Dedifferentiated amniotic fluid mesenchymal stem cell (primary cell): ENCODE results near the gene PSMD11.
"Not testable (repeated sequence)": the region's sequence is repeated elsewhere in the genome, so short reads cannot be mapped to it uniquely, and the experiment has no call there.

Source experiments
- DNase-seq: peaks from one replicate; pipeline ENCODE4 v3.0.0-alpha.2; 2016; ENCODE audit errors: extremely low spot score

Gene PSMD11

GRCh38 chr17:32444301-32445073 lies at the start of gene PSMD11:
Gene PSMD11 (plus strand): TSS chr17:32444510. CDS start chr17:32444524, 14 bp downstream.
- peak; percentile 97 for DNase-seq

DNA sequence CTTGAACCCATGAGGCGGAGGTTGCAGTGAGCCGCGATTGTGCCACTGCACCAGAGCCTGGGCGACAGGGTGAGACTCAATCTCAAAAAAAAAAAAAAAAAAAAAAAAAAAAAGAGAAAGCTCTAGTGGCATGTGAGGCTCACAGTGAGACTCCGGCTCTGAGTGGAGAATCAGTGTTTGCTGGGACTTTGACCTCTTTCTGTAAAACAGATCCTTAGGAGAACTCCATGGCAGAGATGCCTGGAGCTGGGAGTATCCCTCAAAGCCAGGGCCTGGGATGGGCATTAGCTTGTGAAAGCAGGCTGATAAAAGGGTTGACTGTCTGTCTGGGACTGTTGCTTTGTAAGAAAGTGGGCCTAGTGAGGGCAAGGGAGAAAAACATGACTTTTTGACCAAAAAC lies 48.0 kb upstream of the PSMD11 start:
- DNase-seq, result no peak

DNA sequence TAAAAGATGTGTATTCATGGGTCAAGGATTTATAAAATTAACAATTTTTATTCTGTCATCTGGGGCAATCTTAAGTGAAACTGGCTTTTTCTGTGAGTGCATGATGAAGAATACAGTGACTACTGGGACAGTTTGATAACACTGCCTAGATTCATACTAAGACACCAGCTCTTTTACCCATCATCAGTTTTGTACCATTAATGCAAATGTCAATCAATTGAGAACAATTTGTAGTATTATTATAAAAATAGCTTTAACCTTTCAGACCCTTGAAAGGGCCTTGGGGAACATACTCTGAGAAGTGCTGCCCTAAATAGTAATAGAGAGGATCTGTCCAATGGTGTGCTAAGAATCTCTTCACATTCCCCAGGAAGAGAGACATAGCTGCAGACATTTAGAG lies 45.4 kb upstream of the PSMD11 start:
- no peak for DNase-seq

- DNase-seq, result not testable (repeated sequence)
These were observed 34.2 kb upstream of the PSMD11 start for GRCh38 chr17:32410085-32410484.

- DNase-seq, result no peak
These were observed 17.4 kb upstream of the PSMD11 start for GRCh38 chr17:32426894-32427293.

DNA sequence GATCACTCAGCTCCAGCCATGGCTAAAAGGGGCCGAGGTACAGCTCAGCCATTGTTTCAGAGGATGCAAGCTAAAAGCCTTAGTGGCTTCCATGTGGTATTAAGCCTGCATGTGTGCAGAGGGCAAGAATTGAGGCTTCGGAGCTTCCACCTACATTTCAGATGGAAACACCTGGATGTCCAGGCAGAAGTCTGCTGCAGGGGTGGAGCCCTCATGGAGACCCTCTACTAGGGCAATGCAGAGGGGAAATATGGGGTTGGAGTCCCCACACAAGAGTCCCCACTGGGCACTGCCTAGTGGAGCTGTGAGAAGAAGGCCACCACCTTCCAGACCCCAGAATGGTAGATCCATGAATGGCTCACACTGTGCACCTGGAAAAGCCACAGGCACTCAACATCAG lies 14.7 kb upstream of the PSMD11 start:
- no peak for DNase-seq

DNA sequence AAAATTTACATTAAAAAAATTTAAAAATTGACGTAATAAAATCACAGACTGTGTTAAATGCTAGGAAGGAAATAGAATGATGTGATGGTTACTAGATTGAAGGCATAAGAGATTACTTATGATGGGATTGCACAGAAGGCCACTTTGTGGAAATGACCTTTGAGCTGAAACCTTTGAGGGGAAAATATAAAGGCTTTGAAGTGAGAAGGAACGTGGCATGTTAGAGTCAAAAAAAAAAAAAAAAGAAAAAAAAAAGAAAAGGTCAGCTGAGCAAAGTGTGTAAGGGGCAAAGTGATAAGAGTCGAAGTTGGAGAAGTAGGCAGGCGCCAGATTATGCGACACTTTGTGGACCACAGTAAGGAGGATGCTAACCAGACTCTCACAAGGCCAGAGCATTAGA lies 3.6 kb upstream of the PSMD11 start:
- DNase-seq, result no peak

DNA sequence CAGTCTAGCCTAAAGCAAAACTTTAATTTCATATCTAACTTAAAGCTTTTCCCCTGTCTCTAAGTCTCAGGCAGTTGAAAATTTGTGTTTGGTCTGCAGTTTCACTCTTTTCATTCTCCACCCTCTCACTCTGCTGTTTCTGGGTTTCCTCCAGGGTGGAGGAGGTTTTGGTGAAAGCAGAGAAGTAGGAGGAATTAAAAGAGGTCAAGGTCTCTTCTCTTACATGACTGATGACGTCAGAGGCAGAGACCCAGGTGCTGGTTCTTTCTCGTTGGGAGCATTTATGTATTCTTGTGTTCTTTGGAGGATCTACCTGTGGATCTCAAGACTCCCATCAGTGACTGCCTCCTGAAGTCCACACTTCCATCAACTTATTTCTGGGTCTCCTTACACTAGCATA lies 2.4 kb upstream of the PSMD11 start:
- DNase-seq, result no peak

DNA sequence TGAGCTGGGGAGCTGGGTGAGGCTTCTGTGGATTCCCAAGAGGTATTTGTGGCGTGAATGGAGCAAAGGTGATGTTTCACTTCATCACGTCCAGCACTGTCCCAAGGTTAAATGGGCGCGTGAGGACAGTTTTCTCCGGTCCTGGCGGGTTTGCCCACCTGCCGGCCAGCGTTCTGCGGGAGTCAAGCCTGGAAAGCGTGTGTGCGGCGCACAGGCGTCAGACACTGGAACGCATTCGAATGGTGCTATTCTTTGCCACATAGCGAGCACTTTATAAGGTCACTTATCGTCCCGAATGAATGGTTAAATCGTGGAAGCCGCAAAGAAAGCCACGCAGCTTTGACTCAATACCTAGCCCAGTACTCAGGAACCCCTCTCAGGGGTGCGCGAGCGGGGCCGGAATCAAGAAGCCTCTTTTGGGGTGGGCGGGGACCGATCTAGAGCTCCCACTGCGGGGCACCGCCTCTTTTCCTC lies 446 bp upstream of the PSMD11 start:
- DNase-seq, result no peak

DNA sequence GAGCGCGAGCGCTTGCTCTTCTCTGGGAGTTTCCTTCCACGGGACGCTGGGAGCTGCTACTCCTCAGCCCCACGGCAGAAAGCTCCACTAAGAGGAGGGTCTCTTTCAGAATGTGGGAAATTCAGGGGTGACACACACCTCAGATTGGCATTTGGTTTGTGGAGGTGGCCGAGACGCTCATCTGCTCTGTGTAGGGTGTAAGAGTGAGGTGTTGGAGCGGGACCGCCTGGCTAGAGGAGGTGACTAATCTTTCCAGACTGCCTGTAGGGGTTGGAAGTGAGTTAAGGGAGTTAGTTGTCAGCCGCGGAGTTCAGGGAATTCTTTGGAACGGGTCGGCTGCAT lies 735 bp downstream of the PSMD11 start:
- peak; percentile 52 for DNase-seq

DNA sequence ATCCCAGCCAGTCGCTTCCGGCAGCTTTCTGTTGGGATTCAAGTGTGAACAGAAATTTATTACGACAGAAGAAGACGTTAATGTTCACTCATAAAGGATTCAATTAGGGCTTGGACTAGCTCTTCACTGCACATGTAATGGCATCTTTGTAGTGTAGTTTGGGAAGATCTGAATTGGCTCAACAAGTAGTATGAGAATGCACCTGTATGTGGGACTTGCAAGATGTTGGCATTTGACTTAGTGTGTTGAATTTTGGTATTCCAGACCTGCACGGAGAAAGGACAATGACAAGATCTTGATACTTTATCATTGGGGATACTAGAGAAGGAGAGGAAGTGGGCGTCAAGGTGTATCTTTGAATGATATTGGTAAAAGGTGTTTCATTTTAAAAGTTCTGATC lies 1.2 kb downstream of the PSMD11 start:
- DNase-seq, result no peak

GRCh38 chr17:32445971-32446370 lies 1.7 kb downstream of the PSMD11 start:
- DNase-seq, result no peak

DNA sequence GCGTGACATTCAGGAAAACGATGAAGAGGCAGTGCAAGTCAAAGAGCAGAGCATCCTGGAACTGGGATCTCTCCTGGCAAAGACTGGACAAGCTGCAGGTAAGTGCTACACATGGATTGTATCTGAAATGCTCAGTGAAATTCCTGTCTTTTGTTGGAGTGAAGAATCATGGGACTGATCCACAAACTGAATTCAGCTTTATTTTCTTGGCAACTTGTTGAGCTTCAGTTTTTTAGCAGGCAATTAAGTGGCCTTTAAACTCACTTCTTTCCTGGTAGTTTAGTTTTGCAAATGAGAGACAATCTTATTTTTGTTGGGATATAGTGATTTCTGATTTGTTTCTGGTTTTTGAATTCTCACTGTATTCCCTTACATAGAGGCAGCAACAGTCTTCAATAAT lies 2.6 kb downstream of the PSMD11 start:
- DNase-seq, result no peak

- no peak for DNase-seq
These were observed 5.7 kb downstream of the PSMD11 start for GRCh38 chr17:32449963-32450362.

GRCh38 chr17:32450379-32450778 lies 6.1 kb downstream of the PSMD11 start:
- not testable (repeated sequence) for DNase-seq

DNA sequence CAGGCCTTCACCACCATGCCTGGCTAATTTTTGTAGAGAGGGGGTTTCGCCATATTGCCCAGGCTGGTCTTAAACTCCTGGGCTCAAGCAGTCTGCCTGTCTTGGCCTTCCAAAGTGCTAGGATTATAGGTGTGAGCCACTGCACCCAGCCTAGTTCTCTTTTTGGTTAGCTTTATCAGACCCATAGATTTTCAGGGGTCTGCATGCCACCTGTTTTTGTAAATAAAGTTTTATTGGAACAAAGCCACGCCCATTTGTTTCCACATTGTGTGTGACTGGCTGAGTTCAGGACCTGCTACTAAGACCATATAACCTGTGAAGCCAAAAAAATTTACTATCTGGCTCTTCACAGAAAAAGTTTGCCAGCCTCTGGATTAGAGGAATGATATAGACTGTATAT lies 7.6 kb downstream of the PSMD11 start:
- no peak for DNase-seq

- no peak for DNase-seq
These were observed 8.0 kb downstream of the PSMD11 start for GRCh38 chr17:32452281-32452680.

DNA sequence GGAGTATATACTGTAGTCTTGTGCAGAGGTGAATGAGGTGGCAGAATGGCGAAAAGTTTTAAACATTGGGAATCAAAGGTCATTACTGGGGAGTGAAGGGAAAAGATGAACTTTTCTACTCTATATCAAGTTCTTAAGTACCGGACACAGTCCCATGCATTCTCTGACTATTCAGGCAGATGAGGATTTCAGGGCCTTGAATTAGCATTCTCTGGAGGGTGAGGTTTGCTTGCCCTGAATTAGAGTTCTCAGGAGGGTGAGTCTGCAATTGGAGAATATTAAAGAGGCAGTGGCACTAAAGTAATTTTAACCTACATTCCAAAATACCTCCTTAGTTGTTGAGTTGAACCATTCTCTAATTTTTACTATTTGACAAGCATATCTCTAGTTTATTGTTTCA lies 9.1 kb downstream of the PSMD11 start:
- no peak for DNase-seq

DNA sequence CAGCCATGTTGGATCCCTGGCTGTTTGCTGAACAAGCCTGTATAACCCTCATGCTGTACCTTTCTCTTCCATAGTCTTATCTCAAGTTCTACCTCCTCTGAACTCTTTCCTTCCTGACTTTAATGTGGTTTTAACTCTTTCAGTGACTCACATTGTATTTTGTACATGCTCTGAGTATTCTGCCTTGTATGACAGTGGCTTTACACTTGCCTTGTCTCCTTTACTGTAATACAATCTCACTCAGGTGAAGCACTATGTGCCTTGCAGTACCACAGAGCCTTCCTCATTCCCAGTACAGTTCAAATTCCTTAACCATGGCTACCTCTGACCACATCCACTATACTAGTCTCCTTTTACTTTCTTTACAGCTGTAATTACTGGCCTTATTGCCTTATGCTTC lies 14.1 kb downstream of the PSMD11 start:
- DNase-seq, result no peak

GRCh38 chr17:32460054-32460453 lies 15.7 kb downstream of the PSMD11 start:
- DNase-seq, result no peak

DNA sequence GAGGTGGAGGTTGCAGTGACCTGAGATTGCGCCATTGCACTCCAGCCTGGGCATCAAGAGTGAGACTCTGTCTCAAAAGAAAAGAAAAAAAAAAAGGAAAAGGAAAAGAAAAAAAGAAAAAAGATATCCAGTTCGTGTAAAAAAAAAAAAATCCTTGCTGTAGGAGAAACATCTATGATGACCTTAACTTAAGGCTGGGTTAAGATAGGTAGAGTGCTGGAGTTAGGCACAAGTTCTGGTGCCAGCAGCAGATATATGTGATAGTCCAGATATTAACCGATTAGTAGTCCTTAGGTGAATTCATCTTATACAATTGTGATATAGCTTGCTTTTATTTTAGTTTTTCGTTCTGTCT lies 17.2 kb downstream of the PSMD11 start:
- DNase-seq, result no peak

DNA sequence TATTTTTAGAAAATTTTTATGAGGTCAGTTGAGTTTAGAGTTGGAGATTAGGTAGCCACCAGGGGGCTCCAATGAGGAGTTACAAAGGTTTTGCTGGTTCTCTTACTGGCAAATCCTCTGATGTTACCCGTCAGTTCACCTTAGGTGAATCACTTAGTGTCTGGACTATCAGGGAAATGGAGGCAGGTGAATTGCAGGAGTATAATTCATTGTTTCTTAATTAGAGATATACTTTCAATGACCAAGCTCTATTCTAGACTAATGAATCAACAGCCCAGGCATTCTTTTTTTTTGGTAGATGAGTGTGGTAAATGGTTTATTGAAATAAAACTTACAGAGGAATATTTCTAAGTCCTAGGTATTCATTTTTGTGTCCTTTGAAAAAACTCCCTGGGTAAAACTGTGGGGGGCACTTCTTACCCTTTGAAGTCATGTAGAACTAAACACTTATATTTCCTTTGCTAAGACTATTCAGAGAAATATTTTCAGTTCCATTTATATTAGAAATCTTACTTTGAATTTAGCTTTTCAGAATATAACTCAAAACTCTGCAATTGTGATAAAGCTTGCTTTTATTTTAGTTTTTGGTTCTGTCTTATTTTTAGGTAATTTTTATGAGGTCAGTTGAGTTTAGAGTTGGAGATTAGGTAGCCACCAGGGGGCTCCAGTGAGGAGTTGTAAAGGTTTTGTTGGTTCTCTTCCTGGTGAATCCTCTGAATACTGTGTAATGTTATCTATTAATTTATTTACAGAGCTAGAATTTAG lies 17.7 kb downstream of the PSMD11 start:
- peak; percentile 31 for DNase-seq

- DNase-seq, result no peak
These were observed 19.0 kb downstream of the PSMD11 start for GRCh38 chr17:32463304-32463703.
